HG03521 (cell line): Measurements from ENCODE around the gene PODN.

Source experiments
- ATAC-seq: cut with Tn5 transposase; IDR thresholded peaks from one replicate; pipeline ENCODE4 v1.9.1; 2021; ENCODE audit warnings: mild to moderate bottlenecking, moderate library complexity; ENCODE audit not compliant: unreplicated experiment

The PODN gene

DNA sequence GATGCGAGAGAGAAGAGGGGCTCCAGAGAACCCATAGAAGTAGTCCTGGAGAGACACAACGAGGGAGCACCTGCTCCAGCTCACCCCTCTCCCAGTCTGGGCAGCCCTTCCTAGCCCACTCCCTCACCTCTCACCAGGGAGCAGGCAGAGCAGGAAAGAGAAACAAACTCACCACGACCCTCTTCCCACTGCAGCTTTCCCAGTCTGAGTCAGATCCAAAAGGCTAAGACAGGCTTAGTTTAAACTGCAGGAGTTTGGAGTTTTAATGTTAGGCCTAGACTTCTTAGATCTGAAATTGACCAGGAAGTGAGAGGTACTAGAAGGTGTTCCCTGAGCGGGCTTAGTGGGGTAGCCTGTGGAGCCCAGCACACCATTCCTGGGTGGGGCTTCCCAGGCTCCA lies 50.8 kb downstream of the PODN start:
- no peak for ATAC-seq

DNA sequence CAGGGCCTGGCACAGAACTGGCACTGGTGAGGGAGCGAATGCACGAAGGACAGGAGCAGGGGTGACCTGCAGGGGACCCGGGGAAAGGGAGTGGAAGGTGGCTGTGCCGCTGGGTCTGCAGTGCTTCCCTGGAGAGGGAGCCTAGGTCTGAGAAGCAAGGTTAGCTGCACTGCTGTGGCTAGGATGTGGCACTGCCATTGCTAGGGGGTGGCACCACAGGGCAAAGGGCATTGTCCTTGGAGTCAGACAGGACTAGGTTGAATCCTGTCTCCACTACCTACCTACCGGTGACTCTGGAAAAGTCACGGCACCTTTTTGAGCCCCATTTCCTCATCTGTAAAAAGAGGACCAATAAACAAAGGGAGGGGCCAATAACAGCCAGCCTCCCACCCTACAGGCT lies 52.1 kb downstream of the PODN start:
- no peak for ATAC-seq

DNA sequence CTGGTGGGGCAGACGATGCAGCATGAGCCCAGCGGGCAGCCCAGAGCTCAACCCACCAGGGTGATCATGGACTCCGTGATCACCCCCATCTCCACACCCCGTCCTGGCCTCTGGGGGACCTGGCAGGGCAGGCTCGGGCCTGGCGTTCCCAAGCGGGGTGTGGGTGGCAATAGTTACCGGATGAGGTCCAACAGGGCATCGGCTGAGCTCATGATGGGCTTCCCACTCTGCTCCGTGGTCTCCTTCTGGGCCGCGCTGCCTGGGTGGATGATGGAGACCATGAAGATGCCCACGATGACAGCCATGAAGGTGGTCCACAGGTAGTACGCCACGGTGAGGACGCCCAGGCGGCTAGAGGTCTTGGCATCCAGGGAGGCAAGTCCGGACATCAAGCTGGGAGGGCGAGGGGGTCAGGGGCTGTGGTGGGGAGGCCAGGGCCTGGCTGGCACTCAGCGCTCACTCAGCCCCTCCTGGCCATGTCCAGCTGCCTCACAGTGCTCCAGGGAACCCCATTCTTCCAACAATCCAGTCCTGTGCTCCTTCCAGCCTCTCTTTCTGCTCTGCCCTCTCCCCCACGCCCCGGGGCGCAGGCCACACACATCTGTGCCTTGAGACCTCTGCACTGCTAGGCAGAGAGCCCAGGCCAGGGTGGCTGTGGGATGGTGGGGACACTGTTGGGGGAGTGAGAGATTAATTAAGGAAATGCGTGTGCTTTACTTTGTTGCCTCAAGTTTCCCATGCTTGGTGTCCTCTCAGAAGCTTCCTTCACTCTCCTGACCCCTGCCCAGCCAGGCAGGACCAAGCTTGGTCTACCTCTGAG lies 52.8 kb downstream of the PODN start:
- no peak for ATAC-seq

DNA sequence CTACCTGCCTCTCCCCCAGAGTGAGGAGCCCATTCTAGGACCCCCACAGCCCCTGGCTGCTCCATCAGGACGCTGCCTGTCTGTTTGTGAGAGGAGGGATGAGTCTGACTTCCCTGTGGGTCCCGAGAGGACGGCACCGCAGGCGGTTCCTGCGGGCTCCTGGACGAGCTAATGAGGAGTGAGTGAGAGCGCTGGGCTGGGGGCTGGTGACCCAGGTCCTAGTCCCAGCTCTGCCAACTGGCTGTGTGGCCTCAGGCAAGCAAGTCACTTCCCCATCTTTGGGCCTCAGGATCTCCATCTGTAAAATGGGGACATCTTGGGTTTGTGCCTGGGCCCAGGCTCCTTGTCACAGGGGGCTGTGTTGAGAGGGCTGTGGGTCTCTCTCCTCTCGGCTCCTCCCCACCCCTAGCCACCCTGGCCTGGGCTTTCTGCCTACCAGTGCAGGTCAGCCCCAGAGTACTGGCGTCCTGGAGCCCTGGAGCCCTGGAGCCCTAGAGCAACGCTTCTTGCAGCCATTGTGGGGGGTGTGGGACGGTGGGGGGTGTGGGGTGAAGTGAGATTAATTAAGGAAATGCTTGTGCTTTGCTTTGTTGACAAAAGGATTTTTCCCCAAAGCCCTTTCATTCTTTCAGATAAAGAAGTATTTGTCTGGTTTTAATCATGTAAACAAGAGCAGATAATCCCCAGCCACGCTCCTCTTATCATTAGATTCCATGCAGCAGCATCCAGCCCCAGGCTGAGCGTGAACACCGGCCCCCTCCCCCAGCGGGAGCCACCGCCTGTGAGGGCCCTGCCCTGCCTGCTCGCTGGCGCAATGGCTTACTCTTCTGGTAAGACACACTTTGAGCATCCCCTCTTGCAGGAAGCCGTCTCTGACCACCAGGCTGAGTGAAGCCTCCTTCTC lies 53.6 kb downstream of the PODN start:
- ATAC-seq = no peak

DNA sequence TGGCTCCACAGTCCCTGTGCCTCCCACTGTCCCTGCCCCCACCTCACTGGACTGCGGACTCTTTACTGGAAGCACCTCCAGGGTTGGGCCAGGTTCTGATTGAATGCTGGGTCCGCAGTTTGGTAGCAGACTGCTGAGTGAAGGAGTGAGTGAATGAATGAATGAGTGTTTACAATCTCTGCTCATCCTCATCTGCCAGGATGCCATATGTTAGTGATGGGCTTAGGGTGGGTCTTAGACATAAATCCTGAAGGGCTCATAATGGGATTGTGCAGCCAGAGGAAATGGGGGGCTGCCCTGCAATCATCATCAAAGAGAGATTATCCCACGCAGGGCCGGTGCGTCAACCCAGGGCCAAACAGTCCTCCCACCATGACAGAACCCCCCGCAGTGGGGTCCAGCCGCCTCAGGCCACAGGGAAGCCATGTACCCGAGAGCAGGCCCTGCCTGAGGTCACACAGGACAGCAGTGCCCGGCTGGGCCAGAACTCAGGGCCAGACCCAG lies 54.3 kb downstream of the PODN start:
- ATAC-seq = no peak

DNA sequence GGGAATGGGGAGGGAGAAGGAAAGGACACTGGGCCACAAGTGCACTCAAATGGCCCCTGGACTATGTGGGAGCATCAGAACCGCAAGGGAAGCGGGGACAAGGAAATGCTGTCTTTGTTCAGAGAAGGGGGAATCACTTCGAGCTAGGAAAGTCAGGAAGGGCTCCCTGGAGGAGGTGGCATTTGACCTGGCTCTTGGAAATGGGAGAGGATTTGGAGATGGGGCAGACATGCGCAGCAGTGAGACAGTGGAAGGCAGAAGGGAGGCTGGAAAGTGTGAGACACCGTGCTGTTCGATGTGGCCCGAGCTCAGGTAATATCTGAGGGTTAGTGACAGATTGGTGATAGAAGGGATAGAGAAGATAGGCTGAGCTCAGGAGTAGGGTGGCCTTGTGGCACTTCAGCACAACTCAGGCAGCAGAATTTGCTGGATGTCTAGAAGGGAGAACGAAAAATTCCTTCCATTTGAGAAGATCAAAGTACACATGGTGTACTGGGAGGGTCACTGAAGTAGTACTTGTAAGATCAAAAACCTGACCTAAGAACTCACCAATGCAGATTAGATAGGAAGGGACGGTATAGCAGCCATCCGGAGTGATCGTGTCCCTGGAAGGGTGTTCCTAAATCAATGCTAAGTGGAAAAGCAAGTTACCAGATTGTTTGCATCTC lies 55.1 kb downstream of the PODN start:
- ATAC-seq = no peak

DNA sequence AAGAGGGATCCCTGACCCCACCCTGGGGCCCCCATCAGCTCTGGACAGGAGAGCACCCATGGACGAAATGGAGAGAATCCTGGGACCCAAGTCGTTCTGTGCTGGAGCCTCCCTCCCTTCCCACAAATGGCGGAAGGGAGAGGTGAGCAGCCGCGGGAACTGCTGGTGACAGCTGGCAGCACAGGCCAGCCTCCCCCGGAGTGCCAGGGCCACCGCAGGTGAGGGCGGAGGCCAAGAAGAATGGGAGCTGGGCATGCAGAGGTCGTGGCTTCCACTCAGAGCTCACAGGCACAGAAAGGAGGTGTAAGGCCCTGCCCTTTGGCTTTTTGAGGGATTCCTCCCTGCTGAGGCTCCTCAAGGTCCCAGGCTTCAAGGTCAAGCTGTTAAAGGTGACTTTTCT lies 55.8 kb downstream of the PODN start:
- no peak for ATAC-seq

DNA sequence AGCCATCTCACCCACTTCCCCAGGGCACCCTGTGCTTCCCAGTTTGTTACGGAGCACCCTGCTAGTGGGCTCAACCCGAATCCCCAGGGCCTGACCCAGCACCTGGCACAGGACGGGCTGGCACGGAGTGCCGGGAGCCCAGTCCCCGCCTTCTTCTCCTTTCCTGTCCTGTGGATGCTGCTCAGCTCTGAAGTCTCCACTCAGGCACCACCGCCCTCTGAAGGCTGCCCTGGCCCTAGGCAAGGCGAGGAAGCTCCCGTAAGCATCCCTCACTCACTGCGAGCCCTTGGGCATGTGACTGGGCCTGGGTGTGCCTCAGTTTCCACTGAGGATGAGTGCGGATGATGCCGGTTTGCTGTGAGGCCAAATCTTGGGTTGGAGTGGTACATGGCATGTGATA lies 58.6 kb downstream of the PODN start:
- no peak for ATAC-seq

DNA sequence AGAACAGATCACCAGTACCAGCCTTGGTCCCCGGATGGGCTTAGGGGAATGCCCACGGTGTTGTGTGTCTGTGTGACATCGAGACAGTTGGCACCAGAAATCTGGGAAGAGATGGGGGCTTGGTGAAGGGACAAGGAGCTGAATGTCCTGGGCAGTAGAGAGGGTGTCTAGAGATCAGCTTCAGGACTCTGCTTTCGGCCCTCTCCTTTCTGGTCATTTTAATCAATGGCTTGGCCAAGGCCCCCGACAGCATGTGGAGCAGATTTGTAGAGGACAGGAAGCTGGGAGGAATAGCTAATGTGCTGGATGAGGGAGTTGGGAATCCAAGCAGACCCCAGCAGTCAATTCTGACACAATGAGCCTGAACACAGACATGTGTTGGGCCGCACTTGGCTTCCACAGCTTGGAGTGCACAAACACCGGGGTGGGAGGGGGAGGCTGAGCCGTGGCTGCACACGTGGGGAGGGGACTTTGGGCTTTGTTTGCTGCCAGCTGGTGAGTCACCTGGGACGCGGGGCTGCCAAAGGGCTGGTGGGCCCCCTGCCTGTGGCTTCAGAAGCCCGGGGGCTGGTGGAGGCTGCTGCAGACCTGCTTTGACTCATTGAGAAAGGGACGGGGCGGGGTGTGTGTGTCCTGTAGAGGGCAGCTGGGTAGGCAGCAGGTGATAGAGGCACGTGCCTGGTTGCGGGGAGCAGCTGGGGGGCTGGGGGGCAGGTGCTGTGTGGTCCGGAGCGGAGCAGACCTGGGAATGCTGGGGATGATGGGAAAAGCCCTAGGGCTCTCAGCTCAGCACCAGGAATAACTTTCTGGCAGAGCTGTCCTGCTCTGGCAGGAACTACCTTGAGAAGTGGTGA lies 59.5 kb downstream of the PODN start:
- no peak for ATAC-seq

DNA sequence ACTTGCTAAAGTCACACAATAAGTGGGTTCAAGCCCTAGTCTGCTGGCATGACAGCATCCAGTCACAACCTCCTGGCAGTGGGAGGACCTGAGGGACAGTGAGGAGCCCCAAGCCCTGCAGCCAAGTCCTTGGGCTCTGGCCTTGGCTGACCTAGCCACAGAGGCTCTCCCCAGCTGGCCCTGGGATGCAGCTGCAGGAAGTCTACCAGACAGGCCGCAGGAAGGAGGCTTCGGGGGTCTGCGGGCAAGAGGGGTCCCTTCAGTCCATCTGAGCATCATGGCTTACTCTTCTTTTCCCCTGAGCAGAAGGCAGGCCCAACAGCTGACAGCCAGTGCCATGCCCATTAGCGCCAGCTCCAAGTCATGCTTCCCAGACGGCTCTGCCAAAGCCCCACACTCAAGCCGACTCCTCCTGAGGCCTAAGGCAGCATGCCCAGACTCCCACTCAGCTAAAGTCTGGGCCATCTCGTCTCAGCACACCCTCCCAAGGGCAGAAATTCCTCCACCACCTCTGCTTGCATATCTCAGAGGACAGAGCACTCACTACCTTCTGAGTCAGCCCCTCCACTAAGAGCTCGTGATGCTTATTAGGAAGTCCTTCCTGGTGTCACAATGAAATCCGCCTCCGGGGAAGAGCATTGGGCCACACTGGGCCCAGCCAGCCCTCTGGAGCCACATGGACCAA lies 60.3 kb downstream of the PODN start:
- ATAC-seq = no peak

DNA sequence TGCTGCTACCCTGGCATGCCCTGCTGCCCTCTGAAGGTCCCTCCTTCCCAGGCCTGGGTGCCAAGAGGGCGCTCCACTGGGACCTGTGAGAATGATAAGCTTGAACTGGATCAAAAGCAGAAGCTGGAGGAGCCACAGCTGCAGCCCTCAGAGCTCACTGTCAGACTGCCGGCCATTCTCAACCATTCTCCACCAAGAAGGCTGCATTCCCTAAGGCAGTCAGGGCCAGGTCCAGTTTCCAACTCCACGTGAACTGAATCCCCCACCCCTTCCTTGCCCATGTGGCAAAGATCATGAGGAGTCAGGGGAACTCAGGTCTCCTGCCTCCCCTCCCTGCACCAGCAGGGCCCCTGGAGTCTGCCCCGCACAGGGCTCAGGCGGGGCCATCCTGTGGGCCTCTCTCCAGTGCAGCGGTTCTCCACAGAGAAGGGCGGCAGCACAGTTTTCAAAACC lies 61.0 kb downstream of the PODN start:
- no peak for ATAC-seq

DNA sequence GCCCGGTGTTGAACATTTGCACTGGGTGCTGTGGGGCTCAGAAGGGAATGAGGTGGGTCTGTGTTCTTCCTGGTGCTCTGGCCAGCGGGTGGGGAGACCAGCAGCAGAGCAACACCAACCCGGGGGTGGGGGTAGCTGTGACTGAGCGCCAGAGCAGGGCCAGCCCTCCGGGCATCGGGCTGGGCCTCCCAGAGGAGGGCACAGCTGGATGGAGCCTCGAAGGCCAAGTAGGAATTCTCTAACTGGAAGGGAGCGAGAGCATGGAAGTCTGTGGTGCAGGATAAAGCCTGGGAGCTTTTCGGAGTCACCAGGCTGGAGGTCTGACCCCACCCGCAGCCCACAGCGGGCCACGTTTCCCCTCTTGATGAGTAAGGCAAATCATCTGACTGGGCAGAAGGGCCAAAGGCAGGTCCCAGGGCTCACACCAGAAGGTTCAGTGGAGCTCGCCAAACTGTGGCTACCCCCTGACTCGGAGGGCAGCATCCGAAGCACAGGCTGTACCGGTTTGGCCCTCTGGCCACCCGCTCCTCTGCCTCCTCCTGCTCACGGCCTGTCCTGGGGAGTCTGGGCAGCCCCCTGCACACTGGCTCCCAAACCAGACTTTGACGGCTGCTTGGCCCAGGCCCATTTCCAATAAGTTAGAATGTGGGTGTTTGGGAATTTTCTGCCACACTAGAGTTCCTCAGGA lies 61.6 kb downstream of the PODN start:
- no peak for ATAC-seq

DNA sequence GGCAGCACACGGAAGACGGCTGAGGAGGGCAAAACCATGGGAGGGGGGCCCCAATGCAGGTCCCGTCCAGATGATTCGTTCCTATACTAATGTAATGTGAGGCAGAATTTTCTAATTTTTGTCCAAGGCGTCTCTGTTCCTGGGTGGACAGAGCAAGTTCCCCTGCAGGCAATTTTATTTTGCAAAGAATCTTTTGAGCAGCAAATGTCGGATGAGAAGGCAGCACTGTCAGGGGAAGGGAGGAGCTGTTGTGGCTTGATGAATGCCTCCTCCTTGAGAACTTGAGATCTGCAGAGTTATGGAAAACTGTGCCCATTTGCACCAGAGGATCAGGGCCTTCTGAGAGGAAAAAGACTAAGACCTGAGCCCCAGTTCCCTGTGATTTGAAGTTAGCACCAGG lies 63.1 kb downstream of the PODN start:
- ATAC-seq = no peak

DNA sequence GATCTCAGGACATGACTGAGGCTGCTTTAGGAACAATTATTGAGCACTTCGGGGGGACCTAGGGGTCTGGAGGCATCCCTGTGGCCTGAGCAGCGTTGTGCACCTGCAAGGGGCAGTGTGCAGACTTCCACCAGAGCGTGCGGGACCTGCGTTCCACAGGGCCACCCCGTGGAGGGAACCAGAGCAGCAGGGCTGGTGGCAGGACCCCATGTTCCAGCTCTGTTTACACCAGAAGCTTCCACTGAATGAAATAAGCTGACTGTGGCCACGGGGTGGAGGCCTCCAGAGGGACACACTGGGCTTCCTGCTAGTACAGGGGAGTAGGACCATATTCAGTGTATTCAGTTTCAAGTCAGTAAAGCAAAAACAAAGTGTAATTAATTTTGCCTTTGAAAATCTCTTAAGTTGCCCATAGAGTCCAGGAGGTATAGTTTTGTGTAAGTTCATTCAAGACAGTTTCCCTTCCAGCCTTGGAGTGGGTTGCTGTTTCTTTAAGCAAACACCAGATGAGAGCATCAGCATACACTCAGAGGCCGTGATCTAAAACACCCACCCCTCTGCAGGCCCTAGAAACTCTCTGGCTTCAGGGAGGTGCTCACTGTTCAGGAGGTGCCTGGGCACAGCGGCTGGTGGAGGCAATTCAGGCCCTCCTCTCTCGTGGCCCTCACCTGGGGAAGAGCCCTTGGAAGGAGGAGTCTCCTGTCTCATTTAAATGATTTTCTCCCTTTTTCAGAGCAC lies 63.8 kb downstream of the PODN start:
- no peak for ATAC-seq

DNA sequence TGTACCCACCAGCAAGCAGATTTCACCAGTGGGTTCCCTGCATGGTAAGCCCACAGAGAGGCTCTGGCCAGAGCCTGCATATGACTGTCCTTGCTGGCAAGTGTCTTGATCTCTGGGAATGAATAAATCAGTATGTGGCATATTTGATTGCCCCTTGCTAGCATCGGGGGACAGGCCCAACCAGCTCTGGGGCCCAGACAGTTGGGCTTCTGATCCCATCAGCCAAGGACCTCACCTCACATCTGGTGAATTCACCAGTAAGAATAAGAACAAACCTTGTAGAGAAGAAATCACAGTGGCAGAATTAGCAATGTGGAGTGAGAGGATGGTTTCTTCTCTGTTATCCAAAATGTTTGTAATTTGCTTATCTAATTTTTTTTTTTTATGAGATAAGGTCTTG lies 64.5 kb downstream of the PODN start:
- ATAC-seq = no peak

DNA sequence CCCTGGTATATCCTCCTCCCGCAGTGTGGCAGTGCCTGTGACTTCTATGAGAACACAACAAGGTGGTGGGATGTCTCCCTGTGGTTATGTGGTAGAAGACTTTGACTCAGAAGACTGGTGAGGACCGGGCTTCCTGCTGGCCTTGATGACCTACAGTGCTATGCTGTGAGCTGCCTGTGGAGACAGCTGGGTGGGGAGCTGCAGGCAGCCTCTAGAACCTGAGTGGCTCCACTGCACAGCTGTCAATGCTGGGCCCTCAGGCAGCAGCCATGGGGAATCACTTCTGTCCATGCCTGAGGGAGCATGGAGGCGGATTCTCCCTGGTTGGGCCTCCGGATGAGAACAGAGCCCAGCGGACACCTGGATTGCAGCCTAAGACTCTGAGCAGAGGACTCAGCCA lies 65.5 kb downstream of the PODN start:
- no peak for ATAC-seq

DNA sequence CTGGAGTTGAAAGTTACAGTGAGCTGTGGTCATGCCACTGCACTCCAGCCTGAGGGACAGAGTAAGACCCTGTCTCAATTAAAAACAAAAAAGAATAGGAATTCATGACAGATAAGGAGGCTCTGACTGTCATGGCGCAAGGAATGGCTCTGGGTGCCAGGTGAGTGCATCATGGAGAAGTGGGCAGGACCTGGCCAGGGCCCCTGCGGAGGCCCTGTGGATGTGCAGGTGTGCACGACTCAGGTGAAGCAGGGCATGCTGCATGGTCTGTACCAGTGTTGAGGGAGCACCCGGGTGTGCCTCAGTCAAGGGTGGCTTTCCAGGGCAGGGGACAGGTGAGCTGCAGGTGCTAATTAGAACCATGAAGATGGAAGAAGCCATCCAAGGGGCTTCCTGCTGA lies 66.4 kb downstream of the PODN start:
- ATAC-seq = no peak

DNA sequence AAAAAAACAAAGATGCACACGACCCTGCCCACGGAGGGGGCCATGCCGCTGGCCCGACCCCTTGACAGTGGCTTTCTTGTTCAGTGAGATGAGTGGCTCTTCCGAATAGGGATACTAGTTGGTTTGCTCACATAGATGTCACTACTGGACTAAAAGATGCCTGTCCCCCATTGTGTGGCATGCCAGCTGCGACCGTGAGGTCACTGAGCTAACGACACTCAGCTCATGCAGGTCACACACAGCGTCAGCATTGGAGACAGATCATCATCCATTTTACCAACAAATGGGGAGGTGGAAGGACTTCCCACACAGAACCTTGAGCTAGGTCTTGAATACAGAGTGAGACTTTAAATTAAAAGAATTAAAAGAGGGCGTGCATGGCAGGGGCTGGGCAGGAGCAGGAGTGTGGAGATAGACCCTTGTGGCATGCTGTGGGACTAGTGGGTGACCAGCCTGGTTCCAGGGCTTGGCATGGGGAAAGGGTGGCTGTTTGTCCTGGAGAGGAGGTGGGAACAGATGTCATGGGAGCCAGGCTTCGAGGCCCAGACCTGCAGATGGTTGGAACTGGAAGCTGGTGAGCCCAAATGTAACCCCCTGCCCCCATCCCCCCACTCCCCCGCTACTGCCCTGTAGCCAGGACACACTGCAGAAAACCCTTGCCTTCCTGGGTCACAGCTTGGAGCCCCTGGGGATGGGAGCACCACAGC lies 68.0 kb downstream of the PODN start:
- no peak for ATAC-seq
